ENCODE results near the gene KIF5A. TPM values are rescaled to one million over a fixed set of nuclear protein-coding genes. Genes with fewer than 3 reads are reported as not detected.

The KIF5A gene
- total RNA-seq, 1 donor from 2014 or later = 0.14 TPM

GRCh38 chr12:57622293-57623245, 72.7 kb downstream of the KIF5A start:
- Histone ChIP-seq H3K27me3 (peaks cover 89% of the 10 kb centered on the region), H3K27ac (no peak overlapping the region), H3K36me3 (no peaks in the 10 kb centered on the region), H3K4me3 (no peak overlapping the region), H3K4me1 (peaks cover 22% of the 10 kb centered on the region), H3K9me3 (no peaks in the 10 kb centered on the region)
- DNase-seq (no peak), ATAC-seq (no peak)
- TF ChIP-seq, protein P1, sequence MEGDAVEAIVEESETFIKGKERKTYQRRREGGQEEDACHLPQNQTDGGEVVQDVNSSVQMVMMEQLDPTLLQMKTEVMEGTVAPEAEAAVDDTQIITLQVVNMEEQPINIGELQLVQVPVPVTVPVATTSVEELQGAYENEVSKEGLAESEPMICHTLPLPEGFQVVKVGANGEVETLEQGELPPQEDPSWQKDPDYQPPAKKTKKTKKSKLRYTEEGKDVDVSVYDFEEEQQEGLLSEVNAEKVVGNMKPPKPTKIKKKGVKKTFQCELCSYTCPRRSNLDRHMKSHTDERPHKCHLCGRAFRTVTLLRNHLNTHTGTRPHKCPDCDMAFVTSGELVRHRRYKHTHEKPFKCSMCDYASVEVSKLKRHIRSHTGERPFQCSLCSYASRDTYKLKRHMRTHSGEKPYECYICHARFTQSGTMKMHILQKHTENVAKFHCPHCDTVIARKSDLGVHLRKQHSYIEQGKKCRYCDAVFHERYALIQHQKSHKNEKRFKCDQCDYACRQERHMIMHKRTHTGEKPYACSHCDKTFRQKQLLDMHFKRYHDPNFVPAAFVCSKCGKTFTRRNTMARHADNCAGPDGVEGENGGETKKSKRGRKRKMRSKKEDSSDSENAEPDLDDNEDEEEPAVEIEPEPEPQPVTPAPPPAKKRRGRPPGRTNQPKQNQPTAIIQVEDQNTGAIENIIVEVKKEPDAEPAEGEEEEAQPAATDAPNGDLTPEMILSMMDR (IDR thresholded peaks at IDR 0.05) = no peak
- intact Hi-C loops (cut with DNase I) = loop anchor here (5.0 kb wide), 1 partner anchor 40 kb away; no protein-coding TSS in a partner anchor

GRCh38 chr12:57623385-57623784, 73.5 kb downstream of the KIF5A start:
- intact Hi-C loops (cut with DNase I) = loop anchor here (5.0 kb wide), 1 partner anchor 41 kb away; no protein-coding TSS in a partner anchor
- H3K27me3 ChIP-seq = peaks cover 93% of the 10 kb centered on the region
- TF ChIP-seq, protein P1 (IDR thresholded peaks at IDR 0.05) = no peak
- ATAC-seq = no peak
- H3K4me1 ChIP-seq = peaks cover 26% of the 10 kb centered on the region
- no peak for DNase-seq
- H3K9me3 ChIP-seq = no peaks in the 10 kb centered on the region
- H3K27ac ChIP-seq = no peak overlapping the region
- H3K4me3 ChIP-seq = no peak overlapping the region
- no peaks in the 10 kb centered on the region for H3K36me3 ChIP-seq

DNA sequence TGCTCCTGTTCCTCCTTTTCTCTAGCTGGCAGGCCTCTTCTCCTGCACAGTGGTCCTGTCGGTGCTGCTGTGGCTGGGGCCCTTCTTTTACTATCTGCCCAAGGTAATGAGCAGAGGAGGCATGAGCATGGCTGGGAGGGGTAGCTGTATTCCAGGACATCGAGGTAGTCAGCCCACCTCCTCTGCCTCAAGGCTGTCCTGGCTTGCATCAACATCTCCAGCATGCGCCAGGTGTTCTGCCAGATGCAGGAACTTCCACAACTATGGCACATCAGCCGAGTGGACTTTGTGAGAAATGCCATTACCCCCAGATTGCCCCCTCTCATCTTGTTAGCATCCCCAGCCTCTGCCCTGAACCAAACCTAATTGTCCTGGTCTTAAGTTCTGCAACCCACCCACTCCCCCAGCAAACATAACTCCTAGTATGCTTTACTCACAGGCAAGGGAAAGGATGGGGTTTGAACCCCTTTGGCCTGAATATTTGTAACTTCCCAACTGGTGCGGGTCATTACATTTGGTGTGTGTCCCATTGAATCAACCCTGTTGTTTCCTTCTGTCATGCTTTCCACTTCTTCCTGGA, 74.1 kb downstream of the KIF5A start:
- ATAC-seq (no peak), DNase-seq (no peak)
- intact Hi-C loops (cut with DNase I) = loop anchor here (5.0 kb wide), 1 partner anchor 42 kb away; no protein-coding TSS in a partner anchor
- TF ChIP-seq, protein P1 (IDR thresholded peaks at IDR 0.05) = no peak
- H3K4me3 ChIP-seq = no peak overlapping the region
- H3K27ac ChIP-seq = no peak overlapping the region
- H3K4me1 ChIP-seq = peaks cover 26% of the 10 kb centered on the region
- H3K27me3 ChIP-seq = peaks cover 96% of the 10 kb centered on the region
- no peaks in the 10 kb centered on the region for H3K9me3 ChIP-seq
- H3K36me3 ChIP-seq = no peaks in the 10 kb centered on the region

- Histone ChIP-seq H3K4me3 (no peak overlapping the region), H3K9me3 (no peaks in the 10 kb centered on the region), H3K27ac (no peak overlapping the region), H3K36me3 (no peaks in the 10 kb centered on the region), H3K27me3 (peaks cover 91% of the 10 kb centered on the region), H3K4me1 (peaks cover 25% of the 10 kb centered on the region)
- TF ChIP-seq, protein P1 (IDR thresholded peaks at IDR 0.05) = no peak
- intact Hi-C loops (cut with DNase I) = loop anchor here (5.0 kb wide), 1 partner anchor 42 kb away; no protein-coding TSS in a partner anchor
- DNase-seq = no peak
- ATAC-seq = no peak
Measured at GRCh38 chr12:57624441-57625220, 74.8 kb downstream of the KIF5A start.

GRCh38 chr12:57625261-57626032, 75.6 kb downstream of the KIF5A start:
- TF ChIP-seq, protein P1 (IDR thresholded peaks at IDR 0.05) = no peak
- no peak overlapping the region for H3K4me3 ChIP-seq
- no peaks in the 10 kb centered on the region for H3K36me3 ChIP-seq
- no peaks in the 10 kb centered on the region for H3K9me3 ChIP-seq
- DNase-seq = no peak
- no peak for ATAC-seq
- intact Hi-C loops (cut with DNase I) = no loop called here
- H3K27me3 ChIP-seq = peaks cover 87% of the 10 kb centered on the region
- no peak overlapping the region for H3K27ac ChIP-seq
- peaks cover 23% of the 10 kb centered on the region for H3K4me1 ChIP-seq

Measured in upper lobe of right lung (tissue), 1 donor.